Measurements from ENCODE around the gene SMPD3.

DNA sequence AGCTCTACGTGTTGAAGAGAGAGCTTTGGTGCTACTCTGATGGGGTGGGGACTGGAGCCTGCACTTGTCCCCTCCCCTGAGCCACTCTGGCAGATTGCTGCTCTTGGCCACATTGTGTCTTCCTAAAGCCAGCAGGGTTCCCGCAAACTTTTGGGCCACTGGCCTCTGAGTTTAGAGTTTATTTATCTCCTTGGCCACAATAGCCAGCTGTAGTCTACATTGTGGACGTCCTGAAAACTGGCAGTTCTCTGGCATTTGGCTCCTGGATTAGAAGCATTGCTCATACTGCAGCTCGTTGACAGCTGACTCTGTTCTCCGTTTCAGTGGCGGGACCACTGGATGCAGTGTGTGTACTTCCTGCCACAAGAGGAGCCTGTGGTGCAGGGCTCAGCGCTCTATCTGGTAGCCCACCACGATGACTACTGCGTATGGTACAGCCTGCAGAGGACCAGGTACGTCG lies 102.9 kb downstream of the SMPD3 start:
- TF ChIP-seq, protein P1, sequence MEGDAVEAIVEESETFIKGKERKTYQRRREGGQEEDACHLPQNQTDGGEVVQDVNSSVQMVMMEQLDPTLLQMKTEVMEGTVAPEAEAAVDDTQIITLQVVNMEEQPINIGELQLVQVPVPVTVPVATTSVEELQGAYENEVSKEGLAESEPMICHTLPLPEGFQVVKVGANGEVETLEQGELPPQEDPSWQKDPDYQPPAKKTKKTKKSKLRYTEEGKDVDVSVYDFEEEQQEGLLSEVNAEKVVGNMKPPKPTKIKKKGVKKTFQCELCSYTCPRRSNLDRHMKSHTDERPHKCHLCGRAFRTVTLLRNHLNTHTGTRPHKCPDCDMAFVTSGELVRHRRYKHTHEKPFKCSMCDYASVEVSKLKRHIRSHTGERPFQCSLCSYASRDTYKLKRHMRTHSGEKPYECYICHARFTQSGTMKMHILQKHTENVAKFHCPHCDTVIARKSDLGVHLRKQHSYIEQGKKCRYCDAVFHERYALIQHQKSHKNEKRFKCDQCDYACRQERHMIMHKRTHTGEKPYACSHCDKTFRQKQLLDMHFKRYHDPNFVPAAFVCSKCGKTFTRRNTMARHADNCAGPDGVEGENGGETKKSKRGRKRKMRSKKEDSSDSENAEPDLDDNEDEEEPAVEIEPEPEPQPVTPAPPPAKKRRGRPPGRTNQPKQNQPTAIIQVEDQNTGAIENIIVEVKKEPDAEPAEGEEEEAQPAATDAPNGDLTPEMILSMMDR (IDR thresholded peaks at IDR 0.05) = no peak
- no peak for TF ChIP-seq ZFX (IDR thresholded peaks at IDR 0.05; ENCODE audit: borderline replicate concordance)

All from 22Rv1 (cell line).